SK-N-SH (cell line): ENCODE results near the gene EMX1.

Experiments used
- CHD2 ChIP-seq: fragments of 150-350 bp; IDR thresholded peaks from 2 replicates; pipeline ENCODE4 v1.6.1; 2018; ENCODE audit warnings: low read length; ENCODE audit not compliant: partially characterized antibody
- CTCF ChIP-seq: fragments of 200-600 bp; sonication (generic); IDR thresholded peaks from 2 replicates; pipeline ENCODE4 v1.6.1; 2017; ENCODE audit warnings: antibody characterized with exemption, mild to moderate bottlenecking, moderate library complexity
- ELF1 ChIP-seq: IDR thresholded peaks from 2 replicates; pipeline ENCODE4 v1.4.0; 2012
- EP300 ChIP-seq, 2 experiments: IDR thresholded peaks; 2 replicates each; pipeline versions ENCODE4 v1.4.0 to v1.6.1; 2012; ENCODE audit warnings: borderline replicate concordance in 1 of 2, low read depth in 1 of 2, low read length in 1 of 2
- RAD21 ChIP-seq: IDR thresholded peaks from 2 replicates; pipeline ENCODE4 v1.6.1; 2012; ENCODE audit warnings: mild to moderate bottlenecking, low read length
- RCOR1 ChIP-seq: fragments of 150-350 bp; IDR thresholded peaks from 2 replicates; pipeline ENCODE4 v1.6.1; 2017; ENCODE audit warnings: antibody characterized with exemption, low read length
- SIN3A ChIP-seq: IDR thresholded peaks from 2 replicates; pipeline ENCODE4 v1.6.1; 2012; ENCODE audit warnings: low read depth, mild to moderate bottlenecking, low read length, moderate library complexity, borderline replicate concordance
- SMC3 ChIP-seq: IDR thresholded peaks from 2 replicates; pipeline ENCODE4 v1.6.1; 2012; ENCODE audit warnings: low read depth, low read length, improper control_type of control experiment
- USF1 ChIP-seq: IDR thresholded peaks from 2 replicates; pipeline ENCODE4 v1.4.0; 2012; ENCODE audit warnings: low read depth, borderline replicate concordance
- USF2 ChIP-seq: fragments of 150-350 bp; IDR thresholded peaks from 2 replicates; pipeline ENCODE4 v1.6.1; 2017; ENCODE audit warnings: antibody characterized with exemption, low read length, low read depth, borderline replicate concordance
- TF ChIP-seq, protein P1 (sequence below): IDR thresholded peaks from 2 replicates; pipeline ENCODE4 v1.6.1; 2012; ENCODE audit warnings: mild to moderate bottlenecking, low read depth, low read length, moderate library complexity
- TF ChIP-seq, protein P2 (sequence below): IDR thresholded peaks from 2 replicates; pipeline ENCODE4; 2012

DNA sequence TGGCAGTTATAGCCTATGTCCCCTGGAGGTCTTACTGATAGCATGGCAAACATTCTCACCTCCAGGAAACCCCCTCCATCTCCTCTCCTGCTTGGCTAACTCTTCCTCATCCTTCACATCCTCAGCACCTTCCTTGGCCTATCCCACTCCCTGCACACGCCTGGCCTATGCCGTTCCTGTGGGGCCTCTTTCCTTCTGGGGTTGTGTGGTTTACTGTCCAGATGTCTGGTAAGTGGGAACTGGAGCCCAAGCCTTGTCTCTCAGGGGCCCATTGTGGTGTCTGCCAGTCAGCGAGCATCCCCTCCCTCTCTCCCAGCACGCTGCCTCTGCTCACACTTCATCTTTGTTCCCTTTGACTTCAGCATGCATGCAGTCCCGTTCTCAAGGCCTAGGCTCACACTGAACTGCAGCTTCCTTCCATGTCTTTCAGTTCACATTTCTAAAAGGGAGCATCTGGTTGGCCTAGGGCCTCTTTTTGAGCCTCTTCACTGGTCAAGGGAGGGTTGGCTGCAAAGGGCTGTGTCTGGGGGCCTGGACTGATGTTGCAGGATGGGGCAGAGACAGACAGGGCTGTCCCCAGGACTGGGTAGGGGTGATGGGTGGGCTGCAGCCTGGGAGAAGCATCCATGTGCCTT lies 17.0 kb upstream of the EMX1 start:
- no peak for TF ChIP-seq CTCF
- no peak for TF ChIP-seq RAD21
- no peak for TF ChIP-seq RCOR1
- no peak for TF ChIP-seq ELF1
- no peak for TF ChIP-seq EP300 (IDR thresholded peaks at IDR 0.05; ENCODE audit: borderline replicate concordance in 1 of 2, low read depth in 1 of 2, low read length in 1 of 2)
- TF ChIP-seq, protein P1, sequence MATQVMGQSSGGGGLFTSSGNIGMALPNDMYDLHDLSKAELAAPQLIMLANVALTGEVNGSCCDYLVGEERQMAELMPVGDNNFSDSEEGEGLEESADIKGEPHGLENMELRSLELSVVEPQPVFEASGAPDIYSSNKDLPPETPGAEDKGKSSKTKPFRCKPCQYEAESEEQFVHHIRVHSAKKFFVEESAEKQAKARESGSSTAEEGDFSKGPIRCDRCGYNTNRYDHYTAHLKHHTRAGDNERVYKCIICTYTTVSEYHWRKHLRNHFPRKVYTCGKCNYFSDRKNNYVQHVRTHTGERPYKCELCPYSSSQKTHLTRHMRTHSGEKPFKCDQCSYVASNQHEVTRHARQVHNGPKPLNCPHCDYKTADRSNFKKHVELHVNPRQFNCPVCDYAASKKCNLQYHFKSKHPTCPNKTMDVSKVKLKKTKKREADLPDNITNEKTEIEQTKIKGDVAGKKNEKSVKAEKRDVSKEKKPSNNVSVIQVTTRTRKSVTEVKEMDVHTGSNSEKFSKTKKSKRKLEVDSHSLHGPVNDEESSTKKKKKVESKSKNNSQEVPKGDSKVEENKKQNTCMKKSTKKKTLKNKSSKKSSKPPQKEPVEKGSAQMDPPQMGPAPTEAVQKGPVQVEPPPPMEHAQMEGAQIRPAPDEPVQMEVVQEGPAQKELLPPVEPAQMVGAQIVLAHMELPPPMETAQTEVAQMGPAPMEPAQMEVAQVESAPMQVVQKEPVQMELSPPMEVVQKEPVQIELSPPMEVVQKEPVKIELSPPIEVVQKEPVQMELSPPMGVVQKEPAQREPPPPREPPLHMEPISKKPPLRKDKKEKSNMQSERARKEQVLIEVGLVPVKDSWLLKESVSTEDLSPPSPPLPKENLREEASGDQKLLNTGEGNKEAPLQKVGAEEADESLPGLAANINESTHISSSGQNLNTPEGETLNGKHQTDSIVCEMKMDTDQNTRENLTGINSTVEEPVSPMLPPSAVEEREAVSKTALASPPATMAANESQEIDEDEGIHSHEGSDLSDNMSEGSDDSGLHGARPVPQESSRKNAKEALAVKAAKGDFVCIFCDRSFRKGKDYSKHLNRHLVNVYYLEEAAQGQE = no peak
- TF ChIP-seq, protein P2, sequence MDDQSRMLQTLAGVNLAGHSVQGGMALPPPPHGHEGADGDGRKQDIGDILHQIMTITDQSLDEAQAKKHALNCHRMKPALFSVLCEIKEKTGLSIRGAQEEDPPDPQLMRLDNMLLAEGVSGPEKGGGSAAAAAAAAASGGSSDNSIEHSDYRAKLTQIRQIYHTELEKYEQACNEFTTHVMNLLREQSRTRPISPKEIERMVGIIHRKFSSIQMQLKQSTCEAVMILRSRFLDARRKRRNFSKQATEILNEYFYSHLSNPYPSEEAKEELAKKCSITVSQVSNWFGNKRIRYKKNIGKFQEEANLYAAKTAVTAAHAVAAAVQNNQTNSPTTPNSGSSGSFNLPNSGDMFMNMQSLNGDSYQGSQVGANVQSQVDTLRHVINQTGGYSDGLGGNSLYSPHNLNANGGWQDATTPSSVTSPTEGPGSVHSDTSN = no peak
- no peak for TF ChIP-seq USF2
- TF ChIP-seq SIN3A = no peak
- TF ChIP-seq SMC3 = no peak
- TF ChIP-seq CHD2 = no peak
- no peak for TF ChIP-seq USF1
